NCI-H2196 treated with DMSO at 0.1 percent for 48 hours (cell line): ENCODE measurements around the gene LARGE1.

ENCODE experiments used
- DNase-seq: peaks from one replicate; lab custom pipeline; 2025; ENCODE audit not compliant: unreplicated experiment; lab: John Stamatoyannopoulos, UW

The LARGE1 gene

DNA sequence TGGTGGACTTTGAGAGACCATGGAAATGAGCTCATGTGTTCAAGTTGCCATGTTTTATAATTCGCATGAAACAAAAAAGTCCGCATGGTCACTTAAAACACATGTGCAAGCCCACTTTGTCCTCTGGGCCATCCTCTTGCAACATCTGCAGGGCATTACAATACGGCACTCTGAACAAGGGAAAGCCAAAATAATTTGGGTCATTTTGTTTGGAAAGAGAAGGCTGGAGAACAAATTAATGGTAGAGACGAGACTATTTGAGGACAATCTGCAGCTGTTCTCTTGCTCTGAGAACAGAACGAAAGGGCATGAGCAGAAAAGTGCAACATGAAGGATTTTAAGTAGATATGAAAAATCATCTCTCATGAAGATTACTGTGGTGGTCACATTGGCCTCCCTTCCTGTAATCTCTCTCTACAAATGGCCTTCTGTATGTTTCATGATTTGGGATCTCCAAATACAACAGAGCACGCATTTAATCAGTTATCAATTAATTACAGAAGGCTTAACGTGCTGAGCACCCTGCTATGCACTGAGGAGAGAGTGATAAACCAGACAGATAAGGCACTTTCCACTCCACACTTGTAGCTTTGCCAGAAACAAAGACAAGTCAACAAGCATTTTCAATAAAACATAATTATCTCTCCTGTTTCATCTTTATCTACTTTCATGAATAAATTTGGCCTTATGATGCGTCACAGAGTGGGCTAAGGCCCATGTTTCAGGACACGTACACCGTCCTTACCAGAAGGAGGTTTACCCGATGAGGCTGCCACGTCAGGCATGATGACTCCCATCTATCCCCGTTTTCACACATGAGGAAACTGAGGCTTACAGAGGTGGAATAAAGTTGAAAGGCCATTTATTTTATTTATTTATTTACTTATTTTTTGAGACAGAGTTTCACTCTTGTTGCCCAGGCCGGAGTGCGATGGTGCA lies 384.1 kb downstream of the LARGE1 start:
- no peak for DNase-seq

GRCh38 chr22:33529424-33530113 lies 390.7 kb downstream of the LARGE1 start:
- no peak for DNase-seq

DNA sequence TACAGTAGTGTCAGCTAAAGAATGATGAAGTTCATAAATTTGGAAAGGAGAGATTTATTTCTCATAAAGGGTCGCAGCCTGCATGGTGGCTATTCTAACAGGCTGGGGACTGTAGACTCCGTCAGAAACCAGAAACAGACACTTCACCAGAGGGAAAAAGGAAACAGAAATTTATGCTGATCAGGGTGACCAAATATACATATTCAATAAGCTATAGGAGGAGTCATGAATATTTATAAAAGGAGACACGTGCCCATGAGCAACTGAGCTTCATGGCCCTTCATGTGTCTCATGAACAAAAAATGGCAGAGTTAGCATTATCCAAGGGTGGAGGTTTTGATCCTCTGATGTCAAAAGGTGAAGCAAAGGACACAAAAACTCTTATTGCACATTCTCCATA lies 392.1 kb downstream of the LARGE1 start:
- DNase-seq: no peak

GRCh38 chr22:33526434-33527107 lies 393.7 kb downstream of the LARGE1 start:
- DNase-seq: no peak

- no peak for DNase-seq
These were observed 395.6 kb downstream of the LARGE1 start for GRCh38 chr22:33524511-33525260.

GRCh38 chr22:33521879-33522665 lies 398.2 kb downstream of the LARGE1 start:
- DNase-seq: no peak

DNA sequence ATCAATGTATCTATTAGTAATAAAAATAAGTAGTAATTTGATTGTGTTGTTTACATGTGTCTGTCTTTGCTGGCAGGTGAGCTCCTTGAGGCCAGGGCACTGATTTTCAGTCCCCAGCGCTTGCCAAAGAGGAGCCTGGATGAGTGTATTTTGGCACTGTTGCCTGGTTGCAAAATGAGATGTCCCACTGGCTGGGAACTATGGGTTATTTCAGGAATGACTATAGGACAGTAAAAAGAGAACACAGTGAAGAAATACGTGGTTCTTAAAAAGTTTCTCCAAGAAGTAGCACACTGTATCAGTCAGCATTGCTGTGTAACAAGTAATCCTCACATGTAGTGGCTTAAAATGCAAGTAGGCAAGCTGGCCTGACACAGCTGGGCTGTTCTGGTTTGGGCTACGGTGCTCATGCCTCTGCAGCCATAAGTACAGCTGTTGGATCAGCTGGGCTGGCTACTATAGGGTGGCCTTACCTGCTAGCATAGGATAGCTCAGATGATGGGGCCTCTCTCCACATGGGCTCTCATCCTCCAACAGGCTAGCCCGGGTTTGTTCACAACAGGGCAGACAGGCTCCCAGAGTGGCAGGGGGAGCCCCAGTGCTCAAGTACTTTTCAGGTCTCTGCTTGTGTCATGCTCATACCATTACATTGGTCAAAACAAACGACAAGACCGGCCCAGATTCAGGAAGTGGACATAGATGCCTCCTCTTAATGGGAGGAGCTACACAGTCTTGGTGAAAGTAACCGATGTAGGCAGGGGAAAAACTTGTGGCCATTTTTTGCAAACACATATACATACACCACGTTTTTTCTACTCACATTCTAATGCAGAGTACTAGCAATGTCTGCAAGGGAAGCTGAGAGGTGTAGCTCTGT lies 399.1 kb downstream of the LARGE1 start:
- DNase-seq: no peak

- no peak for DNase-seq
These were observed 400.0 kb downstream of the LARGE1 start for GRCh38 chr22:33519974-33520903.

DNA sequence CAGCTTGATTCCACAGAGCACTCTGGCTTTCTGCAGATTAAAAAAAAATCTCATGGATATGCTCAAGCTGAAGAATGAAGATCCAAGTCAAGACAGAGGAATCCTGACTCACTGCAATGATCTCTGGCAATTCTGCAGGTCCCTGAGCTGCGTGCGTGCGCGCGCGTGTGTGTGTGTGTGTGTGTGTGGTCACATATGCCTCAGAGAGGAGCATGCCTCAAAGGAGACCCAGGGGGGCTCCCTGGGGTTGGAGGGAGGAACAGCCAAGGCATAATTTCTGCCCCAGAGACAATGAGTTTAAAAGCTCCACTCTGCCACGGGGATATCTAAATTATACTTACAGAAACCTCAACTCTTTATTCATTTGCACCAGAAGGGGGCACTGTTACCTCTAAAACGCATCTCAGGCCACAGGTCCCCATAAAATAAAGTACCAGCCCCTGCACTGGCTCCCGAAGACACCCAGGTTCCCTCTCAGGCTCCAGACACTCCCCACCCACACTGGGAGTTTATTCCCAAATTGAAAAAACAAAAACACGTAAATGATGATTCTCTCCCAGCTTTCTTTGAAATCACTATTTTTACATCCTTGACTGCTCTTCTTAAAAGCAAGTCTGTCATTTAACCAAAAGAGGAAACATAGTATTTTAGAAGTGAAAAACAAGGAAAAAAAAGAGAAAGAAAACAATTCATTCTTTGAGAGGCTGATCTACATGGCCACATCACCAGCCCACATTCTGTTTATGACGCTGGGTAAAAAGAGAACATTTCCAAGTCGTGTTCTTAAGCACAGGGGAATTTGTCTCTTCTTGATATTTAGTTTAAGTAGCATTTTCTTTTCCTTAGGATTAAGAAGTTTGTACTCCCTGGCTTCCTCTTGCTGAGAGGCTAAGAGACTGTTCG lies 401.0 kb downstream of the LARGE1 start:
- DNase-seq: no peak

- no peak for DNase-seq
These were observed 401.9 kb downstream of the LARGE1 start for GRCh38 chr22:33518405-33518804.

DNA sequence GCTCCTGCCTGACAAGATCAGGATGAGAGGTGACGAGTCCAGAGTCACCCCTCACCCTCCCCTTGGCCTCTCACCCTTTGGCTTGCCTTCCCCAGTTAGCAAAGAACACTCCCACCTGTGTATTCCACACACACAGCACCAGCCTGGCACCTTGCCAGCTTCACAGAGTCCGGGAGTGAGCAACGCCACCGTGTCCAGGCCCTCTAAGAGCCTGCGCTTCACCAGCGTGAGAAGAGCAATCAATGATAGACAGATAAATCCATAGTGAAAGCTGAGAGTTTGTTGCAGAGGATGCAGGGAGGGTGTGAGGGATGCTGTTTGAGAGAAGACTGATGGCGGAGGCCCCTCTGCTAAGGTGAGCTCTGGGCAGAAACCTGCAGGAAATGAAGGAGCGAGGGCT lies 404.5 kb downstream of the LARGE1 start:
- DNase-seq: no peak

DNA sequence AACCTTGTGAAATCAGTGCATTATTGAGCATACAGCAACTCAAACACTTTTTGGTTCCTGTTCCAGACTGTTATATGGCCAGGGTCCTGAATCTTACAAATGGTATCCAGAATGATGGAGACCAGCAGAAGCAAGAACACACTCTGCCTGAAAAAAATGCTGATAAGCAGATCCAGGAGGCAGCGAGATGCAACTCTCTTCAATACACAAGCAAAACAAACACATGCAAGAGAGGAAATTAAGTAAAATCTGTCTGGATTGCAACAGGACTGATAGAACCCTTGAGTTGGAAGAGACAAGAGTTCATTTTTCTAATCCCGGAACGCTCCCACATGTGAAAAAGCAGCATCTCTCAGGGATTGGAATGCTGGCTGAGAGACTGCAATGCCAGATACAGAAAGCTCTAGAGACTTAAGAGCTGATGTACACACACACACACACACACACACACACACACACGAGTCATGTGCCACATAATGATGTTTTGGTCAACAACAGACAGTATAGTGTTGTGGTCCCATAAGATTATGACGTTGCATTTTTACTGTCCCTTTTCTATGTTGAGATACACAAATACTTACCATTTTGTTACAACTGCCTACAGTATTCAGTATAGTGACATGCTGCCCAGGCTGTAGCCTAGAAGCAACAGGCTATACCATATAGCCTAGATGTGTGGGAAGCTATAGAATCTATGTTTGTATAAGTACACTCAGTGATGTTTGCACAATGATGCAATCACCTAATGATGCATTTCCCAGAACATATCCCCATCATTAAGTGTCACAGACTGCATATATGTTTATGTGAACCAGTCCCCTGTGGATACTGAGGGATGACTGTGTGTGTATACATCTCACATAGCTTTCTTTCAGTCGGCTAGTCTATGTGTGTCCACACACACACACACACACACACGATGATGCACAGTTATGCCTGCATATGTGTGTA lies 406.6 kb downstream of the LARGE1 start:
- no peak for DNase-seq

DNA sequence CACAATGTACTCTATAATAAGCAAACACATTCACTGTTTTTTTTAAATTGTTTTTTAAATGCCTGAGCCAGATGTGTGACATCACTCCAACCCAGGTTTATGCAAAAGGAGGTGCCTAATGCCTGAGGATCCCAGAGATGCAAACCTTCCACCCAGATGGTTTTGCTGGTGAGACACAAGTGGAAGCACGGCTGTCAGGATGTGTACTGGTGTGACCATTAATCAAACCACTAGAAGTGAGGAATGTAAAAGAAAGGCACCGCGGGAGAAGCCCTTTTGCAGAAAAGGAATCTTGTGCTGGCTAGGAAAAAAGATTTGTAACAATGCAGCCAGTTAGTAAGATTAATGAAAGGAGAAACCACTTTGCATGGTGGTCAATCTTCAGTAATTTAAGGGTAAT lies 407.4 kb downstream of the LARGE1 start:
- DNase-seq: no peak

- no peak for DNase-seq
These were observed 409.8 kb downstream of the LARGE1 start for GRCh38 chr22:33510429-33510904.

DNA sequence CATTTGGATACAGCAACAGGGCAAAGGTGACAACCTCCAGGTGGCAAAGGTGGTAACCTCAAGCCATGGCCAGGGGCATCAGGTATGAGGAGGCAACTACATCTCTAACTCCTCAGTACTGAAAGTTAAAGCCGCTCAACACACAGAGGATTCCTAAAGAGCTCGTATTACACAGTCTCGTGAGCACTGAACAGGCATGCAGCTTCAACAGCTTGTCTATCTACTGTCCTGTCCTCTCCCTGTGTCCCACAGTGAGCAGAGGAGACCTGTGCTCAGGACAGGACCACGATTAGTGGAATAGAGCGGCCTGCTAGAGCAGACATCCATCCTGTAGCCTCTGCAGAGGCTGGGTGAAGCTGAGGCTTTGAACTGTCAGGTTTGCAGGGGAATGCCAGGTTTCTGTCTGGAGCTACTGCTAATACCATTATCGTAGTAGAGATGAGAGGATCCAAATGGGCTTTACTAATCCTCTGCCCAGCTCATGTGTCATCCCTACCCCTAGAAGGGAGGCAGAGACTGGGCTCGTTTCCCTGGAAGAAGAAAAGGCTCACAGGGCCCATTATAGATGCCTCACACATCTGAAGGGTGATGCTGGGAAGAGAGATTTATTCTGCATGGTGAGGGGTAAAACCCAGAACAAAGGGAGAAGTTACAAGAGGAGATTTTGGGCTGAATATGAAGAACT lies 415.2 kb downstream of the LARGE1 start:
- no peak for DNase-seq
